HG03196 (cell line): Measurements from ENCODE around the gene SUSD1.
A peak's percentile ranks its signal among the peaks of the same experiment; 100 is the strongest.
"Not testable (repeated sequence)": the region's sequence is repeated elsewhere in the genome, so short reads cannot be mapped to it uniquely, and the experiment has no call there.

Source experiments
- ATAC-seq: cut with Tn5 transposase; IDR thresholded peaks from one replicate; pipeline ENCODE4 v1.9.1; 2021; ENCODE audit not compliant: unreplicated experiment

Gene SUSD1

GRCh38 chr9:112174222-112174964 is 704 bp downstream of the SUSD1 start:
- ATAC-seq = peak; percentile 92

GRCh38 chr9:112173489-112174221 is 1.4 kb downstream of the SUSD1 start:
- ATAC-seq = no peak

- ATAC-seq = no peak
Measured at GRCh38 chr9:112170968-112171367, 4.1 kb downstream of the SUSD1 start.

- ATAC-seq = no peak
Measured at GRCh38 chr9:112170235-112170634, 4.9 kb downstream of the SUSD1 start.

GRCh38 chr9:112169368-112169767 is 5.7 kb downstream of the SUSD1 start:
- no peak for ATAC-seq

- no peak for ATAC-seq
Measured at GRCh38 chr9:112168197-112168596, 6.9 kb downstream of the SUSD1 start.

- ATAC-seq = no peak
Measured at GRCh38 chr9:112166176-112167140, 8.6 kb downstream of the SUSD1 start.

- no peak for ATAC-seq
Measured at GRCh38 chr9:112162621-112163413, 12.3 kb downstream of the SUSD1 start.

- ATAC-seq = no peak
Measured at GRCh38 chr9:112159781-112160180, 15.3 kb downstream of the SUSD1 start.

- ATAC-seq = no peak
Measured at GRCh38 chr9:112158656-112159367, 16.3 kb downstream of the SUSD1 start.

- ATAC-seq = no peak
Measured at GRCh38 chr9:112157961-112158360, 17.1 kb downstream of the SUSD1 start.

GRCh38 chr9:112157087-112157486 is 18.0 kb downstream of the SUSD1 start:
- ATAC-seq = no peak

GRCh38 chr9:112149211-112149610 is 25.9 kb downstream of the SUSD1 start:
- ATAC-seq = no peak

GRCh38 chr9:112145886-112146285 is 29.2 kb downstream of the SUSD1 start:
- no peak for ATAC-seq

GRCh38 chr9:112144807-112145206 is 30.3 kb downstream of the SUSD1 start:
- ATAC-seq = no peak

GRCh38 chr9:112142420-112142819 is 32.7 kb downstream of the SUSD1 start:
- ATAC-seq = no peak

- ATAC-seq = peak; percentile 24
Measured at GRCh38 chr9:112140936-112141335, 34.2 kb downstream of the SUSD1 start.

GRCh38 chr9:112137066-112137465 is 38.0 kb downstream of the SUSD1 start:
- ATAC-seq = no peak

- ATAC-seq = no peak
Measured at GRCh38 chr9:112135706-112136105, 39.4 kb downstream of the SUSD1 start.

- not testable (repeated sequence) for ATAC-seq
Measured at GRCh38 chr9:112133806-112134205, 41.3 kb downstream of the SUSD1 start.
